ENCODE results near the gene PUDP.

The PUDP gene

GRCh38 chrX:7146703-7147412 is 1.1 kb downstream of the PUDP start:
- DNase-seq: no peak

DNA sequence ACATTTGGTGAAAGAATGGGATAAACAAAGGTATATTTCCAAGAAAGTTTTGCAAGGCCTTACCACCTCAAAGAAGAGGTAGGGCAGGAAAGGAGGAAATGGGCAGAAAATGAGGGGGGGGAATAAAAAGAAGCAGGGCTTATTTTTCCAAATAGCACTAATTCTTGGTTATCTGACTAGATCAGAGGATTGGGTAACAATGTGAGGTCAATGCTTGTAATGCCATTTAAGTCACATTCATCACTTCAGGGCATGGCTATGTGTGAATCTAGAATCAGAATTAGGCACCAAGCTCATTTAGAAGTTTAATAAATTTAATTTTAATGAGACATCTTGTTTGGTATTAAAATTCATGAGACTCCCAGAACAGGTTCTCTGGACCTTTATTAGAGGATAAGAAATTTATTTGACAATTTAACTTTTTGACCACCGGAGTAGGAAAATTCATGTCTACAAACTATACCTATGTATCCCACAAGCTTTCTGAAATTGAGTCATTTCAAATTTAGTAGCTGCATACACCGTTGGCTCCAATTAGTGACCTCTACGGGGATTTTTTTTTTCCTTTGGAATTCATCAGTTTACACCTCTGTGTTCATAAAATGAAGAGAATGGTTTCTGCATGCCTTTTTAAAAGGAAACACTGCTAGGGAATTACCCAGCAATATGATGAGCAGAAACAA is 1.8 kb downstream of the PUDP start:
- no peak for DNase-seq

DNA sequence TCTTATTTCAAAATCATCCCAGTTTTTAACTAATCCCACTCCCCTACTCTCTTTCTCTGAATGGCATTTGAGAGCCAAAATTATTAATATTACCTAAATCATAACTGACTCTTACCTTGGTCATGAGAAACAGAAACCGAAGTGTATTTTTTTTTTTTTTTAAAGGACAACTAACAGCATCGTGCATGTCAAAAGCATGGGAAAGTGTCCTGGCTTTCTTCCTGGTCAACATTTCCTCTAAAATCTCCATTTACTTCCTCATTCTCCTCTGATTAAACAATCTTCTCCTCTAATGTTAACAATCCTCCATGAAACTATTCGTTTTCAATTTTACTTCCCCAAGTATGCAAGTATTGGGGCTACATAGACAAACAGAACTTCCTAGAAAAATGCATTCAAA is 2.5 kb downstream of the PUDP start:
- no peak for DNase-seq

- DNase-seq: no peak
Observed at GRCh38 chrX:7143941-7144525, 3.9 kb downstream of the PUDP start.

DNA sequence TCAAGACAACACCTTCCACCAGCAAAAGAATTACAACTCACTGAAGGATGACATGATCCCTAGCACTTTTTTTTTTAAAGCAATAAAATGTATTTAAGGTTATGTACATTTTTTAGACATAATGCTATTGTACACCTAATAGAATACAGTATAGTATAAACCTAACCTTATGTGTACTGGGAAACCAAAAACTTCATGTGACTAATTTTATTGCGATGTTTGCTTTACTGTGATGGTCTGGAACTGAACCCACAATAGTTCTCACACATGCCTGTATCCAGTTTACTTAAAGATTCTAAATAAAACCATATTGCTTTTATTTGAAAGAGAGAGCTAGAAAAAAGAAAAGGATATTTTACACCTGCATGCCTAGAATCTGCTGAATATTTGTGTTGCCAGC is 4.9 kb downstream of the PUDP start:
- DNase-seq: no peak

DNA sequence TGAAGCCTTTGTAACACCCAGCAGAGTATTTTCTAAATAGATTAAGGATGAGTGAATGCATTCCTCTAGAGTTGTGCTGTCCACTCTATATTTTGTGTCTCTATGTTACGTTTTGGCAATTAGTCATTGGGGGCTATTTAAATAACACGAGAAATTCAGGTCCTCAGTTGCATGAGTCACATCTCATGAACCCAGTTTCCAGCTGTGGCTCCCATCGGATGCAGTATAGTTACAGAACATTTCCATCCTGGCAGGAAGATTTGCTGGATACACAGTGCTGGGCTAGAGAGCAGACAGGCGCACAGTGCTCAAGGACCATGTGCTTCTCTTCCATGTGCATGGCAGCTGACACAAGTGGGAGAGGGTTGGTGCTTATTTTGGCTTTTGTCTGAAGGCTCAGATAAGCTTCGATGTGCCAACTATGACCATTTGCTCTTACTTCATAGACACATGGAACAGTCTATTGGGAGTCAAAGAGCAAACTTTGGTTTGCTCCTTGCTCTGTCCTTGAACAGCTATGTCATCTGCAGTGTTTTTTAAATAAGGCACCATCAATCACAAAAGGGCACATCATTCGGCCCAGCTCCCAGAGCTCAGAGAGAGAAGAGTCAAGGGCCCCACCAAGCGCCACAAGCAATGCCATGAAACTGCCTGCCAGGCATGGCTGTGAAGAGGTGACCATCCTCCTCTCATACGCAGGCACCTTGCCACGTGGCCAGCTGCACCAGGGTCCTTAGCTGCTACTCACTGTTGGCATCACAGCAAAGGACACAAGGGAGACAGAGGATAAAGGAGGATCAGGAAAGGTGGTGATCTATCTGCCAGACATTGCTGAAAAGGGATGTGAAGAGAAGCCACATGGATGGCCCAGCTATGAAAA is 8.5 kb downstream of the PUDP start:
- DNase-seq: no peak

- DNase-seq: no peak
Observed at GRCh38 chrX:7134981-7135380, 13.0 kb downstream of the PUDP start.

DNA sequence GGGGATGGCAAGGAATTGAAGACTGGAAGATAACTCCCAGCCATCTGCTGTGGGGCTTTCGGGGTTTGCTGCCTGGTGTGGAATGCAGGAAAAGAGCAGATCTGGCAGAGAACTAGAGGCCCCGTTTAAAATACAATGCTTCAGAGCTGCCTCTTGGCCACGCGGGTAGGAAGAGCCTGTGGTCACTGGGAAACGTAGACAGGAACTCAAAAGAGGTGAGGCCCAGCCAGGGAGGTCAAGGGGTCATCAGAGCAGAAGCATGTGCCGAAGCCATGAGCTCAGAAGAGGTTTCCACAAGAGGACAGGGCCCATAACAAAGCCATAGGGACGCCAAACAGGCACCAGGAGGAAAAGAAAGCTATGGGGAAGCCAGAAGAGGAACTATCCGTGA is 14.9 kb downstream of the PUDP start:
- no peak for DNase-seq

GRCh38 chrX:7132335-7133049 is 15.5 kb downstream of the PUDP start:
- DNase-seq: peak; percentile 52

DNA sequence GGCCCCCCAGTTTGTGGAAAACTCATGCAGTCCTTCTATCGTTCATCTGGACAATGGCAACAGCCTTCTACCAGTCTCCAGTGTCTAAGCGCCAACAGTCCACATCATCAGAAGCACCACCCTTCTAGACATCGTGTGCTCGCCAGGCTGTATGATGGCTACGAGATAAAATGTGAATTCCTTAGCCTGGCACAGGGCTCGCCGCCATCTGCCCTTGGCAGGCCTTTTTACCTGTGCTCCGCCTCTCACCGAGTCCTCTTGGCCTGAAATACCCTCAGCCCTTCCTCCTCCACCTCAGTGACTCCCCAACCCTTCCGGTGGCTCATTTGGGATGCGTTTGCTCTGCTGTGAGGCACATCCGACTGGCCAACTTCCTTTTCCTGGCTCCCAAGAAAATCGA is 16.3 kb downstream of the PUDP start:
- no peak for DNase-seq

- no peak for DNase-seq
Observed at GRCh38 chrX:7127056-7127455, 20.9 kb downstream of the PUDP start.

GRCh38 chrX:7120878-7121219 is 27.1 kb downstream of the PUDP start:
- DNase-seq: no peak

- DNase-seq: no peak
Observed at GRCh38 chrX:7119950-7120877, 27.7 kb downstream of the PUDP start.

DNA sequence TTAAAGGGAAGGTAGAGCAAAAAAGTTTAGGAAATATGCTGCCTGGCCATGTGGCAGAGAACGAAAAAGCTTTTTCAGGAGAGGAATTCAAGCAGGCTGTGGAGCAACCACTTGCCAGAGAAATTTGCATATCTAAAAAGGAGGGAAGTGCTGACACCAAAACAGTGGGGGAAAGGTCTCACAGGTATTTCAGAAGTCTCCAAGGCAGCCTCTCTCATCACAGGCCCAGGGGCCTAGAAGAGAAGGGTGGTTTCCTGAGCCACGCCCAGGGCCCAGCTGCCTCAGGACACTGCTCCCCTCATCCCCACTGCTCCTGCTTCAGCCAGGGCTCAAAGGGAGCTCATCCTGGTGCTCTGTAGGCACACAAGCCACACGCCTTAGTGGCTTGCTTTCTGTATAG is 30.4 kb downstream of the PUDP start:
- no peak for DNase-seq

DNA sequence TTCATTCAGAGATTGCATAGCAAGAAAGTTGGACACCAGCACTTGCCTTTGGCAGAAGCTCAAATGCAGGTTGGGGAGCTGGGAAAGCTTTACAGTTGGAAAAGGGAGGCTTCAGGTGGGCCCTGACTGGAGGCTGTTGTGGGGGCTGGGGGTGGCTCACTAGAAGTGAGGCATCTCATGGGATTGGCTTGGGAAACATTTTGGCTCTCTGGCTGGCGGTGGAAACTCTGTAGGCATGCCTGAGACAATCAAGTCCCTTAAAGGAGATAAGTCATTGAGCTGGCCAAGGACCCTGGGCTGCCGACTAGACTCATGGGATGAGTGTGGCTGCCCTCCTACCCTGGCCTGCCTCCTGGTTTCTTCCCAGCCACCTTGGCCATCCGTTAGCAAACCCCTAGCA is 31.9 kb downstream of the PUDP start:
- no peak for DNase-seq

DNA sequence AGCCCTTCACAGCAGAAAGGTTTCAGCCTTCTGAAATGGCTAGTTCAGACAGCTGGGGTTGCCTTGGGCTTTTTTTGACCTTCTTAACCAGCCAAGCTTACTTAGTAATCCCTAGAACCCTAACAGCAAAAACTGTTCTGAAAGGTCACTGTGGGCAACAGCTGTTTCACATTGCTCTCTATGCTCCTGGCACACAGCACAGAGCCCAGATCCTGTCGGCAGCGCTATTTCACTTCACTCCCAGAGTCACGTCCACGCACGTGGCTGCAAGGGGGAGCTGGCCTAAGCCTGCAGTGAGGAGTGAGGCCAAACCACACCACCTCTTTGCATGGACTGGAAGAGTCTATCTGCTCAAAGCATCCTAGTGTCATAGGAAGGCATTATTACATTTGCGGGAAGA is 32.4 kb downstream of the PUDP start:
- no peak for DNase-seq

DNA sequence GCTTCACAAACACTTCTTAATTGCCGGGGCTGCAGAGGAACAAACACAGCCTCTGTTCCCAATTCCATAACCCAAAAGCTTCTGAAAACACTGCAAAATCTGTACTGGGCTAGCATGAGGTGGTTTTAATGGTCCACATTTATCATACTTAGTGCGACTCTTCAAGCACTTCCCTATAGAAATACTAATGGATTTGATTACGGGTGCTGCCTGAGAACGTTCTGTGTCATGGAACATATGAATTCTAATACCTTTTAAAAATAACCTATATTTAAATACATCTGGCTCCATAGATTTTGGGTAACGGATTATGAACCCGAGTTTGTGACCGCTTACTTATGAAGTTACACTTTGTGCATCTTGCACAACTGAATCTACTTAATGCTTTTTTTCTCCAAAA is 35.9 kb downstream of the PUDP start:
- DNase-seq: no peak

DNA sequence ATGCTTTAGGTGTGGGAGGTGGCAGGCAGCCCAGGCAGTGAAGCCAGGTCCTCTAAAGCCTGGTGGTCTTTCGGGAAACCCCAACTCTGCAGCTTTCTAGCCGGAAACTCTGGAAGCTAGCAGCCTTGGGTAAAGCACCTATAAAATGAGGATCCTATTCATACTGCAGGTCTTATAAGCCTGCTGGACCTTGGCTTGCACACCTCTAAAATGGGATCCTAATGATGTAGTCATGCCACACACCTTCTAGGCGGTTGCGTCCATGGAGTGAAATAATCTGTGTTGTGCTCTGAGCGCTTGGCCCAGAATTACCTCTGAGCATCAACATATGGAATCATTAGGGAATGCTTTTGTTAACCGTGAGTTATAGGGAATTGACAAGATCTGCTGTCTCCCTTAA is 36.4 kb downstream of the PUDP start:
- DNase-seq: no peak

GRCh38 chrX:7110821-7111276 is 37.1 kb downstream of the PUDP start:
- DNase-seq: no peak

DNA sequence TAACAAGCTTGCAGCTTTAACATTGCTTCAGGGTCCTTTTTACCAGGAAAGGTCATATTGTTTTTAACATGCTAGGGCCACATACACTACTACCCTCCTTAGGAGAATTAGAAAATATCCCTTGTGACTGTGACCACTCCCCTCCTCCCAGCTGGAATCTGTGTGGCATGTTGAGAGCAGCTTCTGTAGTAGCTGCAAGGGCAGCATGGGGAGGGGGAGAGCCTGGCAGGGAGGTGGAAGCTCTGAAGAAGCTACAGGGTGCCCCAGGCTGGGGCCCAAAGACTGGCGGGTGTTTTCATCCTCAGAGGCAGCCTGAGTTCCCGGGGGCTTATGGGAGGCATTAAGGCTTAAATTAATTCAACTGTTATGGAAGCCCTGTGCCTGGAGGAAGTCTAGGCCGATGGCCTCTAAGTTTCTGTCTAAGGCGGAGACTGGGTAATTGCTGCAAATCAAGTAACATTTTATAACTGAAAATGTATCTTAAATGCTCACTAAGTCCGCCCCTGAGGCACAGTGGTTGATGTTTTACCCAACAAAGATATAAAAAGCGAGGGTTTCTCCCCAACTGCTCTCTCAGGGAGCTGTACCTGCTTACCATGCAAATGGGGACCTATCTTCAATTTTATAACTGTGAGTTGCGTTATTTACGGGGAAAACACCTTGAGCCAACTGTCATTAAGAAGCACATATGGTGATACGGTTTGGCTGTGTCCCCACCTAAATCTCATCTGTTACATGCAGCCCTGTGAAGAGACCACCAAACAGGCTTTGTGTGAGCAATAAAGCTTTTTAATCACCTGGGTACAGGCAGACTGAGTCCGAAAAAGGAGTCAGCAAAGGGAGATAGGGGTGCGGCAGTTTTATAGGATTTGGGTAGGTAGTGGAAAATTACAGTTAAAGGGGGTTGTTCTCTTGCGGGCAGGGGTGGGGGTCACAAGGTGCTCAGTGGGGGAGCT is 37.8 kb downstream of the PUDP start:
- no peak for DNase-seq

All from CD4-positive, alpha-beta T cell treated with Interleukin-17A for 4 hours (primary cell).